ENCODE data around the gene ROBO1. TPM values are rescaled to one million over a fixed set of nuclear protein-coding genes. Genes with fewer than 3 reads are reported as not detected.

Gene ROBO1
- total and polyA plus RNA-seq, 2 of the 13 experiments (the other 11 are each of a cell fraction or from before 2014, with no cell fraction given): 52.2 to 71.0 TPM

GRCh38 chr3:78848392-78849288 lies 919.2 kb downstream of the ROBO1 start (continued):
- TF ChIP-seq MXD4 (CRISPR knock-in tag; IDR thresholded peaks at IDR 0.05) (no peak), RCOR2 (CRISPR knock-in tag; IDR thresholded peaks at IDR 0.05) (peak; percentile 73), E2F2 (CRISPR knock-in tag; IDR thresholded peaks at IDR 0.05; ENCODE audit: borderline replicate concordance) (no peak), CREM (IDR thresholded peaks at IDR 0.05) (peak; percentile 91), CREM (CRISPR knock-in tag; IDR thresholded peaks at IDR 0.05) (no peak), KAT7 (CRISPR knock-in tag; IDR thresholded peaks at IDR 0.05; ENCODE audit: borderline replicate concordance) (0 out of 2 replicates have a peak, but pooled peaks have one; percentile 51), ZNF331 (CRISPR knock-in tag; IDR thresholded peaks at IDR 0.05) (0 out of 2 replicates have a peak, but pooled peaks have one; percentile 33), FOXK1 (CRISPR knock-in tag; IDR thresholded peaks at IDR 0.05; ENCODE audit: borderline replicate concordance, low read depth) (peak; percentile 63; the same call in 1 of the 2 replicates), FOXO1 (CRISPR knock-in tag; IDR thresholded peaks at IDR 0.05) (peak; percentile 64; the same call in 1 of the 2 replicates), HHEX (CRISPR knock-in tag; IDR thresholded peaks at IDR 0.05) (peak; percentile 52), ZMAT3 (CRISPR knock-in tag; conservative IDR thresholded peaks at IDR 0.05) (0 out of 2 replicates have a peak, but pooled peaks have one; percentile 27), PRMT3 (CRISPR knock-in tag; IDR thresholded peaks at IDR 0.05; ENCODE audit: borderline replicate concordance, low read depth) (no peak), ZNF749 (CRISPR knock-in tag; IDR thresholded peaks at IDR 0.05; ENCODE audit: borderline replicate concordance) (no peak), SMAD3 (CRISPR knock-in tag; IDR thresholded peaks at IDR 0.05) (0 out of 2 replicates have a peak, but pooled peaks have one; percentile 60), TARDBP (CRISPR knock-in tag; IDR thresholded peaks at IDR 0.05) (peak; percentile 69; the same call in 1 of the 2 replicates), SOX13 (IDR thresholded peaks at IDR 0.05) (peak; percentile 44; the same call in 1 of the 2 replicates), SOX13 (CRISPR knock-in tag; conservative IDR thresholded peaks at IDR 0.05 in 1 of 2, IDR thresholded peaks at IDR 0.05 in 1 of 2) (peak in 1 of 2 experiments; percentile 91; a peak in 2 of 4 replicates), ZNF672 (CRISPR knock-in tag; IDR thresholded peaks at IDR 0.05) (no peak), ZNF737 (CRISPR knock-in tag; IDR thresholded peaks at IDR 0.05; ENCODE audit: borderline replicate concordance) (no peak), U2AF2 (IDR thresholded peaks at IDR 0.05; ENCODE audit: low read depth, low read length) (no peak), ZNF496 (CRISPR knock-in tag; IDR thresholded peaks at IDR 0.05; ENCODE audit: insufficient replicate concordance) (no peak), HNRNPH1 (optimal IDR thresholded peaks at IDR 0.05; ENCODE audit: low read depth, low read length) (no peak), MBD4 (IDR thresholded peaks at IDR 0.05; ENCODE audit: borderline replicate concordance, low read length) (peak; percentile 92; the same call in 1 of the 2 replicates), ZNF121 (CRISPR knock-in tag; IDR thresholded peaks at IDR 0.05) (0 out of 2 replicates have a peak, but pooled peaks have one; percentile 14), JUN (CRISPR knock-in tag; IDR thresholded peaks at IDR 0.05) (peak; percentile 93), ZNF296 (CRISPR knock-in tag; conservative IDR thresholded peaks at IDR 0.05) (no peak), ZNF501 (CRISPR knock-in tag; IDR thresholded peaks at IDR 0.05) (no peak), THRA (CRISPR knock-in tag; IDR thresholded peaks at IDR 0.05; ENCODE audit: borderline replicate concordance) (0 out of 2 replicates have a peak, but pooled peaks have one; percentile 47)
